Kidney (tissue), 14 donors: Measurements from ENCODE around the gene MYL11. TPM values are rescaled to one million over a fixed set of nuclear protein-coding genes. Genes with fewer than 3 reads are reported as not detected.

Experiments used
- DNase-seq, 5 donors: peaks; one replicate each; pipeline ENCODE4 v3.0.0-alpha.2; 2013 to 2020
- FAIRE-seq: peaks from 2 replicates; lab custom pipeline; 2012; peaks lifted over from hg19 to GRCh38; lab: Jason Lieb, UNC
- H3K27ac ChIP-seq, 2 donors: one replicate each; pipeline ENCODE4 v1.7.0; 2013; ENCODE audit warnings: low read depth in 2 of 2, low read length in 2 of 2, inconsistent platforms in 1 of 2
- H3K27me3 ChIP-seq: one replicate; pipeline ENCODE4 v1.7.1; 2013; ENCODE audit warnings: low read length, inconsistent platforms; ENCODE audit not compliant: control insufficient read depth, insufficient read depth
- H3K36me3 ChIP-seq, 3 donors: one replicate each; pipeline versions ENCODE4 v1.7.0 to v1.7.1; 2013; ENCODE audit warnings: low read length in 3 of 3, control low read depth in 1 of 3, inconsistent platforms in 1 of 3; ENCODE audit not compliant: insufficient read depth in 3 of 3, control insufficient read depth in 2 of 3
- H3K4me1 ChIP-seq, 3 donors: one replicate each; pipeline versions ENCODE4 v1.7.0 to v1.7.1; 2013; ENCODE audit warnings: low read length in 3 of 3, inconsistent platforms in 1 of 3, low read depth in 1 of 3; ENCODE audit not compliant: control insufficient read depth in 2 of 3, insufficient read depth in 2 of 3
- H3K4me3 ChIP-seq, 3 donors: one replicate each; pipeline versions ENCODE4 v1.7.0 to v1.8.1; 2013; ENCODE audit warnings: low read length in 3 of 3, control low read depth in 1 of 3, inconsistent platforms in 1 of 3
- H3K9ac ChIP-seq, 3 donors: one replicate each; pipeline versions ENCODE4 v1.7.0 to v1.7.1; 2013; ENCODE audit warnings: low read length in 3 of 3, control low read depth in 1 of 3, inconsistent platforms in 1 of 3
- H3K9me3 ChIP-seq, 3 donors: one replicate each; pipeline versions ENCODE4 v1.7.0 to v1.7.1; 2013; ENCODE audit warnings: low read length in 3 of 3, control low read depth in 1 of 3, inconsistent platforms in 1 of 3; ENCODE audit not compliant: control insufficient read depth in 2 of 3, insufficient read depth in 1 of 3
- intact Hi-C: fragments of 100-400 bp; cut with DNase I; formaldehyde crosslinking; loops from one replicate; pipeline ENCODE4 v1.11.1; 2022
- polyA plus RNA-seq: library from polyadenylated mRNA; stranded (reverse); fragments of 350-450 nt; fragmentation: Illumina TruSeq; extraction: RNeasy Lipid Tissue Mini Kit (QIAGEN cat#74804); gene quantifications from one replicate; pipeline ENCODE4 v1.2.3, GENCODE V29; 2014; ENCODE audit warnings: low read depth, low replicate concordance; ENCODE audit not compliant: insufficient read depth
- total RNA-seq: library from RNA; stranded (reverse); fragmentation: NEBNext Ultra II Directional; extraction: Animal tissue kit (Norgen Biotek cat#: 25700); gene quantifications from one replicate; pipeline ENCODE4 v1.2.1, GENCODE V29; 2021
- TF ChIP-seq, protein P1 (sequence below): IDR thresholded peaks from 3 replicates; pipeline ENCODE4 v1.5.1; 2012; ENCODE audit warnings: mild to moderate bottlenecking, moderate library complexity, borderline replicate concordance; ENCODE audit not compliant: insufficient read depth; ENCODE audit errors: extremely low read depth
- donor health status: control.
- donor health status: control.
- donor health status: control.
- donor health status: control.
- donor health status: control.
- donor health status: DM: yes; HTN: yes; CAD: no.
- donor health status: Normal renal cell carcinoma (clear cell type).

Gene MYL11
- total and polyA plus RNA-seq, 2 donors from 2014 or later = 2.3 TPM; not detected in 1

DNA sequence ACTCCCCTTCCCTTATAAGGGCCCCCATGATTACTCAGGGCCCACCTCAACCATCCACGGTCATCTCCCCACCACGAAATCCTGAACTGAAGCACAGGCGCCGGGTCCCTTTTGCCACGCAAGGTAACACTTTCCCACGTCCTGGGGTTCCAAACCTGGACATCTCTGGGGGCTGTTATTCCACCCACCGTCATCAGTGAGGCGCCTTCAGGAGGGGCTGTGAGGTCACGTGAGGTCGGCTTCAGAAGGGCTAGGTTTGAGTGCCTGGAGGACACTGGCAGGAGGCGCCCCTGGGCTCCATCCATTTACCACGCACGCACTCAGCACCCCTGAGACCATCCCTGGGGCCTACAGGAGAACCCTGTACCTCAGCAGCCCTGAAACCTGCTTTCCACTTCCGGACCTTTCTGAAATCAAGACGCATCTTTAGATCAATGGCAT is 23.6 kb upstream of the MYL11 start:
- Histone ChIP-seq H3K27ac (no peak overlapping the region), H3K9ac (no peak overlapping the region), H3K4me3 (no peak overlapping the region), H3K4me1 (peaks cover 0 to 28% (median 24%) of the 10 kb centered on the region in 3 donors), H3K36me3 (peaks cover 0 to 20% (median 2%) of the 10 kb centered on the region in 3 donors), H3K9me3 (no peaks in the 10 kb centered on the region), H3K27me3 (no peaks in the 10 kb centered on the region)
- TF ChIP-seq, protein P1, sequence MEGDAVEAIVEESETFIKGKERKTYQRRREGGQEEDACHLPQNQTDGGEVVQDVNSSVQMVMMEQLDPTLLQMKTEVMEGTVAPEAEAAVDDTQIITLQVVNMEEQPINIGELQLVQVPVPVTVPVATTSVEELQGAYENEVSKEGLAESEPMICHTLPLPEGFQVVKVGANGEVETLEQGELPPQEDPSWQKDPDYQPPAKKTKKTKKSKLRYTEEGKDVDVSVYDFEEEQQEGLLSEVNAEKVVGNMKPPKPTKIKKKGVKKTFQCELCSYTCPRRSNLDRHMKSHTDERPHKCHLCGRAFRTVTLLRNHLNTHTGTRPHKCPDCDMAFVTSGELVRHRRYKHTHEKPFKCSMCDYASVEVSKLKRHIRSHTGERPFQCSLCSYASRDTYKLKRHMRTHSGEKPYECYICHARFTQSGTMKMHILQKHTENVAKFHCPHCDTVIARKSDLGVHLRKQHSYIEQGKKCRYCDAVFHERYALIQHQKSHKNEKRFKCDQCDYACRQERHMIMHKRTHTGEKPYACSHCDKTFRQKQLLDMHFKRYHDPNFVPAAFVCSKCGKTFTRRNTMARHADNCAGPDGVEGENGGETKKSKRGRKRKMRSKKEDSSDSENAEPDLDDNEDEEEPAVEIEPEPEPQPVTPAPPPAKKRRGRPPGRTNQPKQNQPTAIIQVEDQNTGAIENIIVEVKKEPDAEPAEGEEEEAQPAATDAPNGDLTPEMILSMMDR = no peak
- DNase-seq (no peak), FAIRE-seq (no peak)
- intact Hi-C loops = no loop called here

DNA sequence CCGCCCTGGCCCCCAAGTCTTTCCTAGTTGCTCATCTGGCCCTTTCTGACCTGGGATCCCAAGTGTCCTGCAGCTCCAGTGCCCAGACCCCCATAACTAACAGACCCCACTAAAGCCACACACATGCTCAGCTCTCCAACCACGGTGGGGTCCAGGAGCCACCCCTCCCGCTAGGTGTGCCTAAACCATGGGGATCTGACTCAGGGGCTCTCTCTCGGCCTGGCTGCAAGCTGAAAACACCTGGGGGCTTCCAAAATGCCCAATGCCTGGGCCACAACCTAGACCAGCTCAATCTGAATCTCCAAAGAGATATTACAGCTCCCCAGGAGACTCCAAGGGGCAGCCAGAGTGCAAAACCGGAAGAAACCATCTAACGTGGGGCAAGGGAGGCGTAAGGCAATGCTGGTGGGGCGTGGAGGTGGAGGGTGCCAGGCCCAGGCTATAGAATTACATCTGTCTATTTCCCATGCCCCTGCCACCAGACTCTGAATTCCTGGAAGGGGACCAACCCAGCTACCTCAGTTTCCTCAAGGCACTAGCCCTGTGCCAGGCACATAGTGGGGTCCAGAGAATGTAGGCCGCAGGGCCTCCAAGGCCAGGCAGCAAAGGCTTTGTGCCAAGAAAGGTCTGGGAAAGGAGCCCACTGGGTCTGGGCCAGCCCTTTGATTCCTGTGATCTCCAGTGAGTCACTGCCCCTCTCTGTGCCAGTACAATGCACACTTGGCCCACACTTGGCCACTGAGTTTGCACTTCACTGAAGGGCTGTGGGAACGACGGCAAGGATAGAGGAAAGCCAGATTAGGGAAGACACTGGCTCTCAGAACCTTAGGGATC is 22.8 kb upstream of the MYL11 start:
- peak overlapping the region in 1 of 2 donors; percentile 16 for H3K27ac ChIP-seq
- H3K9ac ChIP-seq = no peak overlapping the region
- no peaks in the 10 kb centered on the region for H3K27me3 ChIP-seq
- FAIRE-seq (no peak), DNase-seq (peak in 1 of 5 donors; percentile 81)
- TF ChIP-seq, protein P1 = no peak
- H3K36me3 ChIP-seq = peaks cover 2 to 20% (median 2%) of the 10 kb centered on the region in 3 donors
- H3K9me3 ChIP-seq = no peaks in the 10 kb centered on the region
- intact Hi-C loops = no loop called here
- no peak overlapping the region for H3K4me3 ChIP-seq
- peaks cover 0 to 35% (median 29%) of the 10 kb centered on the region in 3 donors for H3K4me1 ChIP-seq

DNA sequence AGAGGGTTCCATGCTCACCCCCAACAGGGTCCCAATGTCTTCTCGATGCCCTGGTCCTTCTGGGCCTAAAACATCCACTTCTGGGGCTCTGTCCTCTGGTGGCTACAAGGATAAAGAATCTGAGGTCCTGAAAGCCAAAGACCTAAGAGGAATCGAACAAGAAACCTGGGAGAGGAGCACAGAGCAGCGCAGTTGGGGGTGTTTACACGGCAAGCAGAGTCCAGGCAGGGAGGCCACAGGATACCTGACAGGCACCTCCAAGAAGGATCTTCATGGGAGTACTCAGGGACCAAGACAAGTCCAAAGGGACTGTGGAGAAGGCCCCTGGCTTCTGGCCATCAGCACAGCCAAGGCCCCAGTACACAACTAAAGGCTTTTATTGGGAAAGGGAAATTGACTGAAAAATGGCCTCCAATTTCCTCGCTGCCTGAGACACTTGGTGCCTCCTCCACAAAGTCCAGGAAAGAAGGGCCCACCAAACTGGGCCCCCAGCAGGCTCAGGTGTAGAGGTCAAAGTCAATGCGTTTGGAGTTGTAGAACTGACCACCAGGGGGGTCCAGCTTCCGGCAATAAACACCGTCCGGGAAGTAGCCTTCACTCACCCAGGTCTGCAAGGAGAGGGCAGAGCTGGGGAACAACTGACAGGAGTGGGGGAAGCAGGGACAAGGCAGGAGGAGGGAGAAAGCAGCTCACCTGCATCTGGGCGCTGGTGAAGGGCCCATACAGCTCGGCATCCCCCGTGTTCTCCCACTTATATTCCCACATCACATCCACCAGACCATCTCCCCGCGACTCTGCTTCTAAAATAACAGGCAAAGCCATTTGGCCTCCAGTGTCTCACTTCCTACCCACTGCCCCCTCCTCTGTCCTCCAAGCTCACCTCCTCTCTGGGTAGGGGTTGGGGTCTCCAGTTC is 21.9 kb upstream of the MYL11 start:
- intact Hi-C loops = no loop called here
- Histone ChIP-seq H3K27ac (no peak overlapping the region), H3K4me1 (peaks cover 0 to 35% (median 29%) of the 10 kb centered on the region in 3 donors), H3K27me3 (no peaks in the 10 kb centered on the region), H3K36me3 (peaks cover 2 to 25% (median 8%) of the 10 kb centered on the region in 3 donors), H3K4me3 (no peak overlapping the region), H3K9ac (no peak overlapping the region), H3K9me3 (no peaks in the 10 kb centered on the region)
- TF ChIP-seq, protein P1 = no peak
- DNase-seq (peak in 2 of 5 donors; percentile 14 to 41), FAIRE-seq (no peak)
